Neutrophil (primary cell): Measurements from ENCODE around the gene HOXB4.

Experiments
- H3K27ac ChIP-seq: fragments of 200-600 bp; sonication (generic); 2 replicates; pipeline ENCODE4 v1.5.1; 2016; ENCODE audit warnings: mild to moderate bottlenecking, moderate library complexity
- H3K27me3 ChIP-seq: fragments of 200-600 bp; sonication (generic); 2 replicates; pipeline ENCODE4 v1.6.0; 2016; ENCODE audit warnings: mild to moderate bottlenecking
- H3K36me3 ChIP-seq: fragments of 200-600 bp; sonication (generic); 2 replicates; pipeline ENCODE4 v1.5.1; 2017
- H3K4me1 ChIP-seq, 2 experiments: fragments of 200-600 bp in 1 of 2; sonication (generic) in 1 of 2; 1 replicate in 1 of 2; 2 replicates in 1 of 2; pipeline versions ENCODE4 v1.5.1 to v1.6.1; 2013 to 2016; ENCODE audit warnings: low read depth in 1 of 2, low read length in 1 of 2, mild to moderate bottlenecking in 1 of 2, moderate library complexity in 1 of 2; ENCODE audit not compliant: control insufficient read depth in 1 of 2, insufficient read depth in 1 of 2
- H3K4me3 ChIP-seq, 2 experiments: fragments of 200-600 bp in 1 of 2; sonication (generic) in 1 of 2; 1 replicate in 1 of 2; 2 replicates in 1 of 2; pipeline ENCODE4 v1.5.1; 2013 to 2016; ENCODE audit warnings: low read depth in 1 of 2, low read length in 1 of 2, mild to moderate bottlenecking in 1 of 2, moderate library complexity in 1 of 2
- H3K9me3 ChIP-seq: fragments of 200-600 bp; sonication (generic); 2 replicates; pipeline ENCODE4 v1.5.1; 2016
- TF ChIP-seq, protein P1 (sequence below): fragments of 200-600 bp; sonication (generic); IDR thresholded peaks from 2 replicates; pipeline ENCODE4 v1.5.1; 2016; ENCODE audit warnings: antibody characterized with exemption

Gene HOXB4

DNA sequence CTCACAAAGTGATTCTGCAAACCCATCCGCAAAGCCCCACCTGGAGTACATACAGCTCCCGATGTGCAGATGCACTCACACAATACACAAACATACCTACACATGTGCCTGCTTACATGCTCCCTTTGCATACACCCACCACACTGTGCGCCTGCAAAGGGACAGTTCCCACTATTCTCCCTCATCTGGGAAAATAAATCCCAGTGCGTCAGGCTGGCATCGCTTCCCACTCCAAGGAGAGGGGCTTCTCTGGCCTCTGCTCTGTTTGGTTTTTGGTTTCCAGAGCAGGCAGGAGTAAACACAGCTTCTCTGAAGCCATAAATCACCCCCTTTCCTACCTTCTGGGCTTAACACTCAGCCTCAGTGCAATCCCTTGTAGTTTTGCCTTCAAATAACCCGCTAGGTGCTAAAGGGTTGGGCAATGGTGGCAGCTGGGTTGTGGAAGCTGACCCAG lies 14.7 kb downstream of the HOXB4 start:
- H3K9me3 ChIP-seq = no peaks in the 10 kb centered on the region
- H3K36me3 ChIP-seq = no peaks in the 10 kb centered on the region
- H3K4me3 ChIP-seq = no peak overlapping the region
- no peaks in the 10 kb centered on the region for H3K4me1 ChIP-seq
- H3K27ac ChIP-seq = no peak overlapping the region
- peaks cover 100% of the 10 kb centered on the region for H3K27me3 ChIP-seq
- TF ChIP-seq, protein P1, sequence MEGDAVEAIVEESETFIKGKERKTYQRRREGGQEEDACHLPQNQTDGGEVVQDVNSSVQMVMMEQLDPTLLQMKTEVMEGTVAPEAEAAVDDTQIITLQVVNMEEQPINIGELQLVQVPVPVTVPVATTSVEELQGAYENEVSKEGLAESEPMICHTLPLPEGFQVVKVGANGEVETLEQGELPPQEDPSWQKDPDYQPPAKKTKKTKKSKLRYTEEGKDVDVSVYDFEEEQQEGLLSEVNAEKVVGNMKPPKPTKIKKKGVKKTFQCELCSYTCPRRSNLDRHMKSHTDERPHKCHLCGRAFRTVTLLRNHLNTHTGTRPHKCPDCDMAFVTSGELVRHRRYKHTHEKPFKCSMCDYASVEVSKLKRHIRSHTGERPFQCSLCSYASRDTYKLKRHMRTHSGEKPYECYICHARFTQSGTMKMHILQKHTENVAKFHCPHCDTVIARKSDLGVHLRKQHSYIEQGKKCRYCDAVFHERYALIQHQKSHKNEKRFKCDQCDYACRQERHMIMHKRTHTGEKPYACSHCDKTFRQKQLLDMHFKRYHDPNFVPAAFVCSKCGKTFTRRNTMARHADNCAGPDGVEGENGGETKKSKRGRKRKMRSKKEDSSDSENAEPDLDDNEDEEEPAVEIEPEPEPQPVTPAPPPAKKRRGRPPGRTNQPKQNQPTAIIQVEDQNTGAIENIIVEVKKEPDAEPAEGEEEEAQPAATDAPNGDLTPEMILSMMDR = no peak

DNA sequence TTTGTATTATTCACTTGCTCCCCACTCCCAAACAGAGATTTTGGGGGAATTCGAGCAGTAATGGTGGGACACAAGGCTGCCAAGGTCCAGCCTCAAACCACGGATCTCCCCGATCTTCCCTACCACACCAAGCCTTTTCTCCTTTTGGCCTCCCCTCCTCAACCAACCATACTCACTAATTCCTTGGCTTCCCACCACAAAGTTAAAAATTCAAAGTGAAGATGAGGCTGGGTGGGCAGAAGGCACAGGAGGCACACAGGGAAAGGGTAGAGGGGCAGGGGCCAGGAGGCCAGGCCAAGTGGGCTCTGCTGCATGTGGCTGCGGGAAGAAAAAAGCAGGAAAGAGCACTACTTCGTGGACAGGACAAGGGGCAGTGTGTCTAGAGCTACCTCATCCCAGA lies 15.2 kb downstream of the HOXB4 start:
- Histone ChIP-seq H3K4me3 (no peak overlapping the region), H3K27me3 (peaks cover 100% of the 10 kb centered on the region)

DNA sequence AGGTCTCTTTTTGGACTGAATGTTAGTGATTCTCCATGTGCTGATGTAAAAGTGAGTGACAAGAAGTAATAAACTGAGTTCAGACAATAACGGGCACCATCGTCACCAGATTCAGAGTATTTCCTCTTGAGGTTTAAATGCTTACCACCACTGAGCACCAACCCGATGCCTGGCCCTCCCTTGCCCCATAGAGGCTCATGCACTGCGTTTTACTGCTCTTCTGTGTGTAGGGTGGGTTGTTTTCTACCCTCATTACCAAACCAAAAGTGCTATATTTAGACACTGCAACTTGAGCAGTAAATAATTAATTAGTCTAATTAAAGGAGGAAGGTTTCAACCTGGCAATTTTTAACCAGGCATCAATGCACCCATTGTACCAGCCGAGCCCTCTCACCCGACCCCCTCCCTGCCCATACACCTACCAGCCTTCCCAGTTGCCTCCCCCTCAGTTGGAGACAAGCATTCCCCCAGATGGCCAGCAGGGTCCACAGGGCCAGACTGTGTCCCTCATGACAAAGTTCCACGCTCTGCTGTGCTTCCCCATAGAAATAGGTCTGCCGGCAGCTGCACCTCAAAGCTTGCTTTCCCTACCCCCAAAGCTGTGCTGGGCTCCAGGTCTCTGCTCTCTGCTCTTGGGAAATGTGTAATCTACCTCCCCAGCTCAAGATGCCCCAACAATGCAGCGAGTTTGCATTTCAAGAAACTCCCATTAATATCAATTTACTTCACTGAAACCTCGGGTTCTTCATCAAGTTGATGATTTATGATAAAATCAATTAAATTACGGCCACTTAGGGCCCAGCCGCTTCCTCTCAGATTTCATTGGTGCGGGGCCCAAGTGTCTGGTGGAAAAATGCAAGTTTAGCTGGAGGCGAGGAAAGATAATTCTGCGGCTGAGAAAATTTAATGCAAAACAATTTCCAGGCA lies 16.0 kb downstream of the HOXB4 start:
- Histone ChIP-seq H3K36me3 (no peaks in the 10 kb centered on the region), H3K4me3 (no peak overlapping the region), H3K27me3 (peaks cover 100% of the 10 kb centered on the region), H3K4me1 (no peaks in the 10 kb centered on the region), H3K9me3 (no peaks in the 10 kb centered on the region), H3K27ac (no peak overlapping the region)
- TF ChIP-seq, protein P1 = no peak

More for the DNA sequence above, 15.2 kb downstream of the HOXB4 start:
- TF ChIP-seq, protein P1 = no peak
- no peaks in the 10 kb centered on the region for H3K4me1 ChIP-seq
- no peaks in the 10 kb centered on the region for H3K36me3 ChIP-seq
- no peak overlapping the region for H3K27ac ChIP-seq
- no peaks in the 10 kb centered on the region for H3K9me3 ChIP-seq

- TF ChIP-seq, protein P1 = no peak
- H3K4me1 ChIP-seq = no peaks in the 10 kb centered on the region
- no peaks in the 10 kb centered on the region for H3K9me3 ChIP-seq
- no peak overlapping the region for H3K4me3 ChIP-seq
- H3K27me3 ChIP-seq = peaks cover 100% of the 10 kb centered on the region
- no peak overlapping the region for H3K27ac ChIP-seq
- H3K36me3 ChIP-seq = no peaks in the 10 kb centered on the region
These were observed 18.0 kb downstream of the HOXB4 start for GRCh38 chr17:48559840-48560817.

DNA sequence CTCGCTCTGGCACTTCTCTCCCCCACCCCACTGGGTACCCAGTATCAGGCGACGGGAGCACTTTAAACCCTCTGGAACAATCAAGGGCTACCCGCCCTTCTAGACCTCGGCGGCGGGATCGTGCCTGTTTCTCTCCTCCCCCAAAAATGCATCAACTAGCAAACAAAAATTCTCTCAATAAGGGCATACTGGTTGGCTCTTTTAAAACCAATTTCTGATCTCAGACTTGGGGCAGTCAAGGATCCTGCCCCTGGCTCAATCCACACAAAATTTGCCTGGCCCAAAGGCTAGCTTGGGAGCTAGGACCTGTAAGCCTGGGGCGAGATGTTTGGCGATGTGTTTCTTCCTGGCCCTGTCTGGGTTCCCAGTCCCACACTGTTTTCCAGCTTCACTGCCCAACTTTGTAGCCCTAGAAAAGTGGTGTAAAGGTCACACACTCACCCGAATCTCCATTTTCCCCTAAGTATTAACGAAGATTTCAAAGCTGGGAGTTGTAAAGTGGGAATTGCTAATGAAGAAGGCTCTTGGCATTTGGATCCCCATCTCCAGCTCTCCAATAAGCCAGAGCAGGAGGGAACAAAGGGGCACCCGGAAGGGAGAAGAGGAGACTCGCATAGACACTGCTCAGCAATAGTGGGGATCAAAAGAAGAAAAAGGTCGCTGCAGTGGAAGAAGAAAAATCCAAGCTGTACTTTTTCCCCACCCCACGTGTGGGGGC lies 18.9 kb downstream of the HOXB4 start:
- no peaks in the 10 kb centered on the region for H3K4me1 ChIP-seq
- H3K9me3 ChIP-seq = no peaks in the 10 kb centered on the region
- peaks cover 100% of the 10 kb centered on the region for H3K27me3 ChIP-seq
- H3K4me3 ChIP-seq = no peak overlapping the region
- no peaks in the 10 kb centered on the region for H3K36me3 ChIP-seq
- H3K27ac ChIP-seq = no peak overlapping the region
- TF ChIP-seq, protein P1 = no peak
